NCI-H748 treated with DMSO at 0.1 percent for 48 hours (cell line): ENCODE measurements around the gene OXCT2.

Experiments
- DNase-seq: peaks from one replicate; lab custom pipeline; 2025; lab: John Stamatoyannopoulos, UW

Gene OXCT2

GRCh38 chr1:39733161-39733560 lies 38.0 kb downstream of the OXCT2 start:
- DNase-seq = no peak

DNA sequence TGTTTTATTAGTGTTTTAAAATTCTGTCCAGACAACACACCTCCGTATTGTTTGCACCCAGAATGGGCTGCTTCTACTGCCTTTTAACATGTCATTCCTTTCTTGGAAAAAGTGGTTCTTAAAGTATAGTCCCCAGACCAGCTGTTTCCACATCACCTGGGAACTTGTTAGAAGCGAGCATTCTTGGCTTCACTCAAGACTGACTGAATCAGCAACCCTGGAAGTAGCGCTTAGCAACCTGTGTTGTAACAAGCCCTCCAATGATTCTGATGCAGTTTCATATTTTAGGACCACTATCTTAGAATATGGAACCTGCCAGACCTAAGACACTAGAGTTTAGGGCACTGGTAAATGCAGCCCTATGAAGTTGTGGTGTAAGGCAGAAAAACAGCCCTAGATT lies 38.4 kb downstream of the OXCT2 start:
- no peak for DNase-seq

GRCh38 chr1:39729842-39730241 lies 41.3 kb downstream of the OXCT2 start:
- DNase-seq = no peak

GRCh38 chr1:39729030-39729429 lies 42.1 kb downstream of the OXCT2 start:
- no peak for DNase-seq

DNA sequence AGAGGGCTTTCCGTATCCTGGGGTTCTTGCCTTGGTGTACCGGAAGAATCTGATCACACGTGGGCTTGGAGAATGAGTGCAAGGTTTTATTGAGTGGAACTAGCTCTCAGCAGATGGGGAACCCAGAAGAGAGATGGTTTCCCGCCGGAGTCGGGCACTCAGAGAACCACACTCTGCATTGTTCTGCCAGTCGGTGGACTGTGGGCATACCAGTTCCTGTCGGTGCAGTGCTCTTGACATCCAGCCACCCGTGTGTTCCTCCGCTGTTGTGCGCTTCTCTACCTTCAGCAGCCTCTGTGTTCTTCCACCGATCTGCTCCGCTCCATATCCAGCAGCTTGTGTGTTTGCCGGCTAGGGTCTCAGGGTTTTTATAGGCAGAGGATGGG lies 43.2 kb downstream of the OXCT2 start:
- DNase-seq = no peak

DNA sequence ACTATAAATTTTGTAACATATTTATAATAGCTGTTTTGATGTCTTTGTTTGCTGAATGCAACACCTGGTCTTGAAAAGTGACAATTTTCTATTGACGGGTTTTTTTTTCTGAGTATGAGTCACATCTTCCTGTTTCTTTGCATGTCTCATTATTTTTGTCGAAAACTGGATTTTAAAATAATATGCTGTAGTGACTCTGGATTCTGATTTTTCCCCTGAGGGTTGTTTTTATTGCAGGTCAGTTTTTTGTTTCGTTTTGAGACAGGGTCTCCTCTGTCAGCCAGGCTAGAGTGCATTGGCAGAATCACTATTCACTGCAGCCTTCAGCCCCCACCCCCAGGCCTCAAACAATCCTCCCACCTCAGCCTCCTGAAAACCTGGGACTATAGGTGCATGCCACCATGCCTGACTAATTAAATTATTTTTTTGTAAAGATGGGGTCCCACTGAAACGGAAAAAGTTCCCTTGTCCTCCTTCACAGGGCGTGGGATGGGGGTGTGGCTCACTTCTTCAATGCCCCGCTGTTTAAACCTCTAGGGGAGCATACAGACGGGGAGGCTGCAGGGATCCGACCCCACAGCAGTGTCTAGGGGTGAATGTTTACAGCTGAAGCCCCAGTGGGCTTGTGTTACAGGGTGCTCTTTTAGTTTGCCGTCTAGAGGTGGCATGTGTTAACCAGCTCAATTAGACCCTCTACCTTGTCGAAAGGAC lies 43.8 kb downstream of the OXCT2 start:
- DNase-seq = no peak

DNA sequence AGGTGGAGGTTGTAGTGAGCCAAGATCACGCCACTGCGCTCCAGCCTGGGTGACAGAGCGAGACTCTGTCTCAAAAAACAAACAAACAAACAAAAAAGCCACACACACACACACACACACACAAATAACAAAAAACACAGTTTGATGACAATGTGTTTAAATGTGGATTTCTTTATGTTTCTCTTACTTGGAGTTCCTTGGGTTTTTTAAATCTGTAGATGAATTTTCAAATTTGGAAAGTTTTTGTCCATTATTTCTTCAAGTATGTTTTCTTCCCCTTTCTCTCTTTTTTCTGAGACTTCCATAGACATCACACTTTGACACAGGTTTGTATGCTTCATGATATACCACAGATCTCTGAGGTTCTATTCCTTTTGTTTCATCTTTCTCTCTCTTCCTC lies 44.5 kb downstream of the OXCT2 start:
- no peak for DNase-seq

DNA sequence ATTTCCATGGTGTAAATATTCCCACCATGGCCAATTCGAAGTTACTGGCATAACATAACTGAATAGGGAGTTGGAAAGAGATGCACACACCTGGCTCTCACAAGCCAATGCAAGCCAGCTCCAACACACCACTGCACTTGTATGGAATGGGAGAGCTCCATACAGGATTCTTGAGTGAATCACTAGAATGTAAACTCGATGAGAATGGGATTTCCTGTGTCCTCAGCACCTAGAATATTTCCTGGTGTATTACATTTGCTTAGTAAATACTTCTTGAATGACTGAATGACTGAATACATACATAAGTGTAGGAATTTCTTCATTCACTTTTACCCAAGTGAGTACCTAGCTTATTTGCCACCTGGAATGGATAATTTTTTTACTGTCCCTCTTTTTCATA lies 48.7 kb downstream of the OXCT2 start:
- DNase-seq = no peak

GRCh38 chr1:39721664-39722063 lies 49.5 kb downstream of the OXCT2 start:
- no peak for DNase-seq

DNA sequence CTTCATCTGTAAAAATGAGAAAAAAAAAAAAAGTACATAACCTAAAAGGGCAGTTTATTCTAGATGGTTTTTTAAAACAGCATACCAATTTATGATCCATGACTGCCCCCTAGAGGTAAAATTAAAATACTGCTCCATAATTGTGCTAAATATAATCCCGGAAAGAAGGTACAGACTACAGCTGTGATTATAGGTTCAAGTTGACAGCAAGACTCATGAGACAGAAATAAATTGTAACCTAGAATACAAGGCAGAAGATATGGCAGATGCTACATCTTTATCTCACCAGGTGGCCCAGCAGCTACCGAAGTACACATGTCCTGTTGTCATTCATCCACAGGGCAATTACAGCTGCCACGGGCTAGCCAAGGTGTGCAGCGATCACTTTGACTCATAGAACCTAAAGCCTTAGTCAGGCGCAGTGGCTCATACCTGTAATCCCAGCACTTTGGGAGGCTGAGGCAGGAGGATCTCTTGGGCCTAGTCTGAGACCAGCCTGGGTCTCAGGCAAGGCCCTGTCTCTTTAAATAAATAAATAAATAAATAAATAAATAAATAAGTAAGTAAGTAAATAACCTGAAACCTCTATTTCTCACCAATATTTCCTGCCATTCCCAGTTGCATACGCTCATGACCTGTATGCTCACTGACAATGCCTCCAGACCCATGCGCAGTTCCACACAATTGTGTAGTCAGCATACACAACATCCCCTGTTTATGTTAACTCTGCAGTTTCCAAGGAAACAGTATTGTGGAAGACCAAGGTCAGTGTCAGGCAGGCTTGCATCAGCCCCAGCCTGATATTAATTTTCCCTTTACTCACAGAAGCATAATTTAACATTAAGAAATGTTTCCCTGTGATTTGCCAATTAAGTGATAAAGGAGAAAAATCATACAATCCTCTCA lies 50.8 kb downstream of the OXCT2 start:
- peak; percentile 100 for DNase-seq
